Testis (tissue), 3 donors: ENCODE data around the gene JMJD7. TPM values are rescaled to one million over a fixed set of nuclear protein-coding genes. Genes with fewer than 3 reads are reported as not detected.
A peak's percentile ranks its signal among the peaks of the same experiment; 100 is the strongest.

Source experiments
- DNase-seq: peaks from one replicate; pipeline ENCODE4 v3.0.0-alpha.2; 2019
- H3K27ac ChIP-seq, 2 donors: fragments of 200-600 bp; sonication (generic); one replicate each; pipeline ENCODE4 v1.5.1; 2019
- H3K27me3 ChIP-seq: fragments of 200-600 bp; sonication (generic); one replicate; pipeline ENCODE4 v1.5.1; 2019
- H3K36me3 ChIP-seq: fragments of 200-600 bp; sonication (generic); one replicate; pipeline ENCODE4 v1.5.1; 2017; ENCODE audit warnings: low read depth; ENCODE audit errors: missing control alignments
- H3K4me1 ChIP-seq: fragments of 200-600 bp; sonication (generic); one replicate; pipeline ENCODE4 v1.5.1; 2019
- H3K4me3 ChIP-seq, 2 donors: fragments of 200-600 bp; sonication (generic); one replicate each; pipeline ENCODE4 v1.5.1; 2017 to 2019
- H3K9me3 ChIP-seq: fragments of 200-600 bp; sonication (generic); one replicate; pipeline ENCODE4 v1.5.1; 2017
- CTCF ChIP-seq, 3 experiments: fragments of 450-650 bp in 2 of 3; fragments of 200-600 bp in 1 of 3; sonication (generic) in 1 of 3; IDR thresholded peaks; one replicate each; pipeline ENCODE4 v1.5.1; 2016 to 2019; ENCODE audit warnings: antibody characterized with exemption in 3 of 3, mild to moderate bottlenecking in 2 of 3, moderate library complexity in 1 of 3
- POLR2A ChIP-seq: fragments of 450-650 bp; IDR thresholded peaks from one replicate; pipeline ENCODE4 v1.6.1; 2017; ENCODE audit warnings: antibody characterized with exemption, mild to moderate bottlenecking, moderate library complexity
- WGBS, 2 donors: methylation state at CpG; one replicate each; pipeline ENCODE4 v1.1.5; 2018; 5-methylcytosine and 5-hydroxymethylcytosine counted together
- intact Hi-C: fragments of 100-400 bp; cut with DNase I; formaldehyde crosslinking; loops from one replicate; pipeline ENCODE4 v1.15.1; 2023; ENCODE audit warnings: low total_unique reads
- polyA plus RNA-seq: library from polyadenylated mRNA; stranded (reverse); fragments of 350-450 nt; fragmentation: Illumina TruSeq; extraction: RNeasy Lipid Tissue Mini Kit (QIAGEN cat#74804); gene quantifications from one replicate; pipeline ENCODE4 v1.2.3, GENCODE V29; 2014; ENCODE audit warnings: low read depth, low replicate concordance; ENCODE audit not compliant: insufficient read depth
- total RNA-seq, 2 donors: library from RNA; depleted of rRNA; stranded (reverse); fragments of >200 nt; gene quantifications; one replicate each; pipeline ENCODE4 v1.2.3, GENCODE V29; 2016

JMJD7 gene
- total and polyA plus RNA-seq, 3 donors from 2014 or later: 10.5 to 21.6 (median 18.6) TPM

- 60 to 65% methylated on average over 1 to 12 of the region's 12 CpGs for WGBS, 2 donors
- no peaks in the 10 kb centered on the region for H3K9me3 ChIP-seq
- TF ChIP-seq CTCF (IDR thresholded peaks at IDR 0.05): no peak
- TF ChIP-seq POLR2A: no peak
- H3K36me3 ChIP-seq: no peaks in the 10 kb centered on the region
- H3K4me1 ChIP-seq: no peaks in the 10 kb centered on the region
- H3K27ac ChIP-seq: no peak overlapping the region
- intact Hi-C loops: no loop called here
- H3K27me3 ChIP-seq: no peaks in the 10 kb centered on the region
- DNase-seq: no peak
- H3K4me3 ChIP-seq: no peak overlapping the region
Observed at GRCh38 chr15:41876689-41877088, 48.8 kb downstream of the JMJD7 start.

GRCh38 chr15:41877631-41878354 lies 49.9 kb downstream of the JMJD7 start:
- DNase-seq: no peak
- Histone ChIP-seq H3K27ac (no peak overlapping the region), H3K36me3 (no peaks in the 10 kb centered on the region), H3K4me1 (peaks cover 9% of the 10 kb centered on the region), H3K27me3 (no peaks in the 10 kb centered on the region), H3K9me3 (no peaks in the 10 kb centered on the region), H3K4me3 (no peak overlapping the region)
- 62 to 80% methylated on average over 12 to 13 of the region's 13 CpGs for WGBS, 2 donors
- no peak for TF ChIP-seq CTCF (IDR thresholded peaks at IDR 0.05)
- TF ChIP-seq POLR2A: no peak
- intact Hi-C loops: no loop called here

GRCh38 chr15:41878355-41878699 lies 50.4 kb downstream of the JMJD7 start:
- intact Hi-C loops: no loop called here
- Histone ChIP-seq H3K36me3 (no peaks in the 10 kb centered on the region), H3K27me3 (no peaks in the 10 kb centered on the region), H3K27ac (no peak overlapping the region), H3K4me1 (peaks cover 14% of the 10 kb centered on the region), H3K4me3 (no peak overlapping the region), H3K9me3 (no peaks in the 10 kb centered on the region)
- TF ChIP-seq POLR2A (no peak), CTCF (IDR thresholded peaks at IDR 0.05) (no peak)
- 50 to 87% methylated on average over 3 to 10 of the region's 10 CpGs for WGBS, 2 donors
- DNase-seq: peak; percentile 43

- no peak for DNase-seq
- WGBS, 2 donors: 94 to 98% methylated on average over 4 to 10 of the region's 10 CpGs
- Histone ChIP-seq H3K36me3 (no peaks in the 10 kb centered on the region), H3K4me1 (peaks cover 16% of the 10 kb centered on the region), H3K4me3 (no peak overlapping the region), H3K9me3 (no peaks in the 10 kb centered on the region), H3K27ac (no peak overlapping the region), H3K27me3 (no peaks in the 10 kb centered on the region)
- TF ChIP-seq POLR2A: no peak
- no peak for TF ChIP-seq CTCF (IDR thresholded peaks at IDR 0.05)
- intact Hi-C loops: no loop called here
Observed at GRCh38 chr15:41879321-41879845, 51.5 kb downstream of the JMJD7 start.
